ENCODE results near the gene SCP2D1. TPM values are rescaled to one million over a fixed set of nuclear protein-coding genes. Genes with fewer than 3 reads are reported as not detected.

The SCP2D1 gene
- total RNA-seq, 3 donors from 2014 or later (not counting 1 experiment from before 2014, with no cell fraction given): not detected

DNA sequence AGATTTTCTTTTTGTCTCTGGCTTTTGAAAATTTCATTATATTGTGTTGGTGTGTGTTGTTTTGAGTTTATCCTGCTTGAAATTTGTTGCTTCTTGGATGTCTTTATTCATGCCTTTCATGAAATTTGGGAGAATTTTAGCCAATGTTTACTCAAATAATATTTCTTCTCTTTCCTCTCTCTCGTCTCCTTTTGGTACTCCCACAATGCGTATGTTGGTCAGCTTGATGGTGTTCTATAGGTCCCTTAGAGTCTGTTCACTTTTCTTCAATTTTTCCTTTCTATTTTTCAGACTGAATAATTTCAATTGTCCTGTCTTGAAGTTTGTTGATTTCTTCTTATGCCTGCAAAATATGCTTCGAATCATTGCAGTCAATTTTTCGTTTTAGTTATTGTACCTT, 39.6 kb downstream of the SCP2D1 start:
- no peak for ATAC-seq
- H3K27ac Mint-ChIP-seq: no peak overlapping the region
- WGBS (ENCODE audit: insufficient coverage): 72% methylated on average over 3 of the region's 4 CpGs
- peaks cover 0 to under 1% of the 10 kb centered on the region in 2 donors for H3K9me3 Mint-ChIP-seq
- TF ChIP-seq, protein P1, sequence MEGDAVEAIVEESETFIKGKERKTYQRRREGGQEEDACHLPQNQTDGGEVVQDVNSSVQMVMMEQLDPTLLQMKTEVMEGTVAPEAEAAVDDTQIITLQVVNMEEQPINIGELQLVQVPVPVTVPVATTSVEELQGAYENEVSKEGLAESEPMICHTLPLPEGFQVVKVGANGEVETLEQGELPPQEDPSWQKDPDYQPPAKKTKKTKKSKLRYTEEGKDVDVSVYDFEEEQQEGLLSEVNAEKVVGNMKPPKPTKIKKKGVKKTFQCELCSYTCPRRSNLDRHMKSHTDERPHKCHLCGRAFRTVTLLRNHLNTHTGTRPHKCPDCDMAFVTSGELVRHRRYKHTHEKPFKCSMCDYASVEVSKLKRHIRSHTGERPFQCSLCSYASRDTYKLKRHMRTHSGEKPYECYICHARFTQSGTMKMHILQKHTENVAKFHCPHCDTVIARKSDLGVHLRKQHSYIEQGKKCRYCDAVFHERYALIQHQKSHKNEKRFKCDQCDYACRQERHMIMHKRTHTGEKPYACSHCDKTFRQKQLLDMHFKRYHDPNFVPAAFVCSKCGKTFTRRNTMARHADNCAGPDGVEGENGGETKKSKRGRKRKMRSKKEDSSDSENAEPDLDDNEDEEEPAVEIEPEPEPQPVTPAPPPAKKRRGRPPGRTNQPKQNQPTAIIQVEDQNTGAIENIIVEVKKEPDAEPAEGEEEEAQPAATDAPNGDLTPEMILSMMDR (IDR thresholded peaks at IDR 0.05): no peak
- Histone ChIP-seq H3K4me1 (ENCODE audit: control insufficient read depth, insufficient read depth, low read length) (no peaks in the 10 kb centered on the region), H3K4me3 (ENCODE audit: low read length) (no peak overlapping the region), H3K27ac (ENCODE audit: low read length) (no peak overlapping the region), H3K27me3 (ENCODE audit: control insufficient read depth, insufficient read depth, low read length) (no peaks in the 10 kb centered on the region), H3K9me3 (ENCODE audit: control insufficient read depth, insufficient read depth, low read length) (no peaks in the 10 kb centered on the region), H3K36me3 (ENCODE audit: control insufficient read depth, insufficient read depth, low read length) (no peaks in the 10 kb centered on the region)
- H3K4me3 Mint-ChIP-seq: no peak overlapping the region
- peaks cover 13 to 18% of the 10 kb centered on the region in 2 donors for H3K27me3 Mint-ChIP-seq (ENCODE audit: low read depth in 2 of 2)
- H3K4me1 Mint-ChIP-seq: no peaks in the 10 kb centered on the region
- DNase-seq: no peak
- no peaks in the 10 kb centered on the region for H3K36me3 Mint-ChIP-seq
- intact Hi-C loops (cut with micrococcal nuclease): no loop called here

DNA sequence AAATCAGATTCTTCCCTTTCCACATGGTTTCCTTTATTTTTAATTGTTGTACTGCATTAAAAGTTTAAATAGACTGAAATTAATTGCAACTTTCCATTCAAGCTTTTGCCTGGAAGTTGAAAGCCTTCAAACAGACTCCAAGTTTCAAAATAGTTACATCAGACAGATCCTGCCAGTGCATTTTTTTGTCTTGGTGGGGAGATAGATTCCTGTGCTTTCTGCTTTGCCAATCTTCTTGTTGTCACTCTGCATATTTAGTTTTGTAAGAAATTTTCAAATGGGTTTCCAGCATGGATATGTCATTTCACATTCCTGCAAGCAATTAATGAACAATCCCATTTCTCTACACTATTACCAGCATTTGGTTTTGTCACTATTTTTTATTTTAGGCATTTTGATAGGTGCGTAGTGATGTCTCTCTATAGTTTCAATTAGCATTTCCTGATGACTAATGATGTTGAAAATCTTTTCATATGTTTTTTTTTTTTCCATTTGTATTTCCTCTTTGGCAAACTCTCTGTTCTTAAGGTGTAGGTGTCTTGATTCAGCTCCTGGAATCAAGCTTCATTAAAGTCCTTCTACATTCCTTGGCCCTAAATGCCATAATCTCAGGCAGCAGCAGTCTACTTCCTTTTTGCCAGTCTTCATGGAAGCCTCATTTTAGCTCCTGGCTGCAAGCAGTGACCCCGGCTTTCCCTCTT, 40.5 kb downstream of the SCP2D1 start:
- 42% methylated on average over 1 of the region's 2 CpGs for WGBS (ENCODE audit: insufficient coverage)
- Mint-ChIP-seq H3K27me3 (ENCODE audit: low read depth in 2 of 2) (peaks cover 18 to 19% of the 10 kb centered on the region in 2 donors), H3K36me3 (no peaks in the 10 kb centered on the region), H3K27ac (no peak overlapping the region), H3K9me3 (peaks cover 0 to 3% of the 10 kb centered on the region in 2 donors), H3K4me1 (no peaks in the 10 kb centered on the region), H3K4me3 (no peak overlapping the region)
- TF ChIP-seq, protein P1 (IDR thresholded peaks at IDR 0.05): no peak
- Histone ChIP-seq H3K27ac (ENCODE audit: low read length) (no peak overlapping the region), H3K9me3 (ENCODE audit: control insufficient read depth, insufficient read depth, low read length) (no peaks in the 10 kb centered on the region), H3K36me3 (ENCODE audit: control insufficient read depth, insufficient read depth, low read length) (no peaks in the 10 kb centered on the region), H3K4me3 (ENCODE audit: low read length) (no peak overlapping the region), H3K27me3 (ENCODE audit: control insufficient read depth, insufficient read depth, low read length) (no peaks in the 10 kb centered on the region), H3K4me1 (ENCODE audit: control insufficient read depth, insufficient read depth, low read length) (no peaks in the 10 kb centered on the region)
- ATAC-seq (no peak), DNase-seq (no peak)
- intact Hi-C loops (cut with micrococcal nuclease): no loop called here

DNA sequence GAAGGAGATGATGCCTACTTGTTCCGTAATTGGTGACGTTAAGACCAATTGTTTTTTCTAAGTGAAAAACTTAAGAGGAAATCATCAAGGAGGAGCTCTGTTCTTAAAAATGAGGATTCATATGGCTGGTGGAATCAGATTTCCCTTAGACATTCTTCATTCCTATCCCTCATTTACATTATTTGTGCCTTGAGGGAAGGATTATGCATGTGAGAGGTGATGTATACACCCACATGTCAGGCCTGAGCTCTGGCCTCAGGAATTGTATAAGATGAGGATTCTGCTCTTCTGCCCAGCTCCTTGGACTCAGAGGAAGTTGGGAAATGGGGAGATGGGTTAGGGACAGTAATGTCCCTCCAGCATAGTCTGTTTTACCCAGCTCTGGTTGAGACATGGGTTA, 42.3 kb downstream of the SCP2D1 start:
- Histone ChIP-seq H3K27ac (ENCODE audit: low read length) (no peak overlapping the region), H3K27me3 (ENCODE audit: control insufficient read depth, insufficient read depth, low read length) (no peaks in the 10 kb centered on the region), H3K36me3 (ENCODE audit: control insufficient read depth, insufficient read depth, low read length) (no peaks in the 10 kb centered on the region), H3K9me3 (ENCODE audit: control insufficient read depth, insufficient read depth, low read length) (no peaks in the 10 kb centered on the region), H3K4me3 (ENCODE audit: low read length) (no peak overlapping the region), H3K4me1 (ENCODE audit: control insufficient read depth, insufficient read depth, low read length) (no peaks in the 10 kb centered on the region)
- TF ChIP-seq, protein P1 (IDR thresholded peaks at IDR 0.05): no peak
- no peak overlapping the region for H3K4me3 Mint-ChIP-seq
- intact Hi-C loops (cut with micrococcal nuclease): no loop called here
- no peaks in the 10 kb centered on the region for H3K4me1 Mint-ChIP-seq
- 100% methylated on average over 2 of the region's 2 CpGs for whole genome bisulfite sequencing (ENCODE audit: insufficient coverage)
- H3K27ac Mint-ChIP-seq: no peak overlapping the region
- peaks cover 4 to 6% of the 10 kb centered on the region in 2 donors for H3K9me3 Mint-ChIP-seq
- no peaks in the 10 kb centered on the region for H3K36me3 Mint-ChIP-seq
- ATAC-seq (no peak), DNase-seq (no peak)
- peaks cover 18 to 19% of the 10 kb centered on the region in 2 donors for H3K27me3 Mint-ChIP-seq (ENCODE audit: low read depth in 2 of 2)

DNA sequence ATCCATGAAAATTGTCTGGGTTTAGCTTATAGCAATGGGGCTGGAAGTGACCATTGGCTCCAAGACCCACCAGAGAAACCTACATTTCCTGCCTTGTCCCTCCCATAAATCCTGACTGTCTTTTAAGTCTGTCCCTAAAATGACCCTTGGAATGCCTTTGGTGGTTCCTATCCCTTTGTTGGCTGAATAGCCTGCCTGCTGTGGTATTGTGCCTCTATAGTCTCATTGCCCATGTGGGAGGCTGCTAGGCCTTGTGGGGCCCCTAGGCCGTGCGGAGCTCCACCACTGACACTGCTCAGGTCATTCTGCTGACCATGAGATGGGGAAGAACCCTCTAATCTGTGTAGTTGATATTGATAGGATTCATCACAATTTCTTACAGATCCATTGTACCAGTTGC, 43.3 kb downstream of the SCP2D1 start:
- Mint-ChIP-seq H3K27ac (no peak overlapping the region), H3K36me3 (no peaks in the 10 kb centered on the region), H3K4me3 (no peak overlapping the region), H3K27me3 (ENCODE audit: low read depth in 2 of 2) (peaks cover 17 to 18% of the 10 kb centered on the region in 2 donors), H3K4me1 (no peaks in the 10 kb centered on the region), H3K9me3 (peaks cover 4 to 6% of the 10 kb centered on the region in 2 donors)
- DNase-seq (no peak), ATAC-seq (no peak)
- Histone ChIP-seq H3K9me3 (ENCODE audit: control insufficient read depth, insufficient read depth, low read length) (no peaks in the 10 kb centered on the region), H3K36me3 (ENCODE audit: control insufficient read depth, insufficient read depth, low read length) (no peaks in the 10 kb centered on the region), H3K4me1 (ENCODE audit: control insufficient read depth, insufficient read depth, low read length) (no peaks in the 10 kb centered on the region), H3K27me3 (ENCODE audit: control insufficient read depth, insufficient read depth, low read length) (no peaks in the 10 kb centered on the region), H3K4me3 (ENCODE audit: low read length) (no peak overlapping the region), H3K27ac (ENCODE audit: low read length) (no peak overlapping the region)
- TF ChIP-seq, protein P1 (IDR thresholded peaks at IDR 0.05): no peak
- no CpG with 5 or more reads among the region's 2 CpGs for WGBS (ENCODE audit: insufficient coverage)
- intact Hi-C loops (cut with micrococcal nuclease): no loop called here
